Neural progenitor cell (in vitro differentiated cells): ENCODE results near the gene PER1. TPM values are rescaled to one million over a fixed set of nuclear protein-coding genes. Genes with fewer than 3 reads are reported as not detected.

Experiments used
- DNase-seq: peaks from one replicate; pipeline ENCODE4 v3.0.0-alpha.2; 2016; ENCODE audit warnings: low spot score
- H2AFZ ChIP-seq: fragments of 200-600 bp; sonication (generic); replicated peaks from 2 replicates; pipeline ENCODE4 v1.6.1; 2016; ENCODE audit warnings: antibody characterized with exemption
- H3F3A ChIP-seq: fragments of 200-600 bp; sonication (generic); 2 replicates; pipeline ENCODE4 v1.6.1; 2016; ENCODE audit warnings: antibody characterized with exemption, low read depth
- H3K27ac ChIP-seq: fragments of 200-600 bp; sonication (generic); 2 replicates; pipeline ENCODE4 v1.5.1; 2016; ENCODE audit warnings: mild to moderate bottlenecking
- H3K27me3 ChIP-seq: fragments of 200-600 bp; sonication (generic); 2 replicates; pipeline ENCODE4 v1.6.1; 2016; ENCODE audit warnings: mild to moderate bottlenecking, moderate library complexity
- H3K36me3 ChIP-seq: fragments of 200-600 bp; sonication (generic); 2 replicates; pipeline ENCODE4 v1.5.1; 2016
- H3K4me1 ChIP-seq: fragments of 200-600 bp; sonication (generic); 2 replicates; pipeline ENCODE4 v1.6.1; 2016; ENCODE audit warnings: mixed run types
- H3K4me2 ChIP-seq: fragments of 200-600 bp; sonication (generic); 2 replicates; pipeline ENCODE4 v1.6.1; 2016
- H3K4me3 ChIP-seq: fragments of 200-600 bp; sonication (generic); 2 replicates; pipeline ENCODE4 v1.5.1; 2016
- H3K79me2 ChIP-seq: fragments of 200-600 bp; sonication (generic); 2 replicates; pipeline ENCODE4 v1.6.1; 2016; ENCODE audit warnings: low read depth
- H3K9ac ChIP-seq: fragments of 200-600 bp; sonication (generic); 2 replicates; pipeline ENCODE4 v1.6.1; 2016
- H3K9me3 ChIP-seq: fragments of 200-600 bp; sonication (generic); 2 replicates; pipeline ENCODE4 v1.5.1; 2016; ENCODE audit warnings: low read depth
- H4K20me1 ChIP-seq: fragments of 200-600 bp; sonication (generic); 2 replicates; pipeline ENCODE4 v1.6.1; 2016; ENCODE audit warnings: low read depth
- H3K27ac Mint-ChIP-seq: 3 replicates; pipeline ENCODE4 v1.8.0; 2021; ENCODE audit warnings: mixed read lengths
- H3K27me3 Mint-ChIP-seq: 2 replicates; pipeline ENCODE4 v1.8.0; 2022; ENCODE audit warnings: low read depth, mild to moderate bottlenecking, inconsistent platforms, moderate library complexity, mixed read lengths; ENCODE audit not compliant: insufficient read depth
- H3K36me3 Mint-ChIP-seq: 3 replicates; pipeline ENCODE4 v1.8.0; 2021; ENCODE audit warnings: mixed read lengths
- H3K4me1 Mint-ChIP-seq: 3 replicates; pipeline ENCODE4 v1.8.0; 2021; ENCODE audit warnings: mixed read lengths
- H3K4me3 Mint-ChIP-seq: 3 replicates; pipeline ENCODE4 v1.8.0; 2021; ENCODE audit warnings: mild to moderate bottlenecking, moderate library complexity, mixed read lengths
- H3K9me3 Mint-ChIP-seq: 3 replicates; pipeline ENCODE4 v1.8.0; 2020; ENCODE audit warnings: mixed read lengths
- EZH2 ChIP-seq: fragments of 200-600 bp; sonication (generic); IDR thresholded peaks from 2 replicates; pipeline ENCODE4 v1.6.1; 2017; ENCODE audit warnings: antibody characterized with exemption, mild to moderate bottlenecking, moderate library complexity
- EZH2phosphoT487 ChIP-seq: fragments of 200-600 bp; sonication (generic); IDR thresholded peaks from 2 replicates; pipeline ENCODE4 v1.6.1; 2017; ENCODE audit warnings: antibody characterized with exemption
- total RNA-seq: library from RNA; depleted of rRNA; stranded (reverse); fragments of >200 nt; gene quantifications from 2 replicates; pipeline ENCODE4 v1.2.3, GENCODE V29; 2015; ENCODE audit warnings: low replicate concordance
- TF ChIP-seq, protein P1 (sequence below): fragments of 200-600 bp; sonication (generic); IDR thresholded peaks from 2 replicates; pipeline ENCODE4 v1.5.1; 2017; ENCODE audit warnings: antibody characterized with exemption, mild to moderate bottlenecking

PER1 gene
- total RNA-seq, 1 donor from 2014 or later: 3.2 TPM

GRCh38 chr17:8142887-8143580 lies 9.2 kb downstream of the PER1 start:
- H3K4me1 Mint-ChIP-seq: no peaks in the 10 kb centered on the region
- no peak overlapping the region for H3K27ac Mint-ChIP-seq
- Histone ChIP-seq H3K4me3 (no peak overlapping the region), H3K79me2 (no peaks in the 10 kb centered on the region), H2AFZ (no peak overlapping the region), H4K20me1 (peaks cover 7% of the 10 kb centered on the region), H3K27ac (no peak overlapping the region), H3K36me3 (no peaks in the 10 kb centered on the region), H3K9ac (no peak overlapping the region), H3K9me3 (no peaks in the 10 kb centered on the region), H3K4me2 (no peak overlapping the region), H3K4me1 (no peaks in the 10 kb centered on the region), H3F3A (peaks cover 18% of the 10 kb centered on the region), H3K27me3 (no peaks in the 10 kb centered on the region)
- H3K4me3 Mint-ChIP-seq: no peak overlapping the region
- DNase-seq: no peak
- H3K36me3 Mint-ChIP-seq: peaks cover 24% of the 10 kb centered on the region
- peaks cover 5% of the 10 kb centered on the region for H3K27me3 Mint-ChIP-seq
- H3K9me3 Mint-ChIP-seq: no peaks in the 10 kb centered on the region
- TF ChIP-seq EZH2: no peak
- TF ChIP-seq, protein P1, sequence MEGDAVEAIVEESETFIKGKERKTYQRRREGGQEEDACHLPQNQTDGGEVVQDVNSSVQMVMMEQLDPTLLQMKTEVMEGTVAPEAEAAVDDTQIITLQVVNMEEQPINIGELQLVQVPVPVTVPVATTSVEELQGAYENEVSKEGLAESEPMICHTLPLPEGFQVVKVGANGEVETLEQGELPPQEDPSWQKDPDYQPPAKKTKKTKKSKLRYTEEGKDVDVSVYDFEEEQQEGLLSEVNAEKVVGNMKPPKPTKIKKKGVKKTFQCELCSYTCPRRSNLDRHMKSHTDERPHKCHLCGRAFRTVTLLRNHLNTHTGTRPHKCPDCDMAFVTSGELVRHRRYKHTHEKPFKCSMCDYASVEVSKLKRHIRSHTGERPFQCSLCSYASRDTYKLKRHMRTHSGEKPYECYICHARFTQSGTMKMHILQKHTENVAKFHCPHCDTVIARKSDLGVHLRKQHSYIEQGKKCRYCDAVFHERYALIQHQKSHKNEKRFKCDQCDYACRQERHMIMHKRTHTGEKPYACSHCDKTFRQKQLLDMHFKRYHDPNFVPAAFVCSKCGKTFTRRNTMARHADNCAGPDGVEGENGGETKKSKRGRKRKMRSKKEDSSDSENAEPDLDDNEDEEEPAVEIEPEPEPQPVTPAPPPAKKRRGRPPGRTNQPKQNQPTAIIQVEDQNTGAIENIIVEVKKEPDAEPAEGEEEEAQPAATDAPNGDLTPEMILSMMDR: no peak
- TF ChIP-seq EZH2phosphoT487: no peak

GRCh38 chr17:8142158-8142886 lies 9.9 kb downstream of the PER1 start:
- H3K4me2 ChIP-seq: no peak overlapping the region
- H4K20me1 ChIP-seq: peaks cover 7% of the 10 kb centered on the region
- H3F3A ChIP-seq: peaks cover 25% of the 10 kb centered on the region
- H3K4me3 ChIP-seq: no peak overlapping the region
- H3K79me2 ChIP-seq: no peaks in the 10 kb centered on the region
- Mint-ChIP-seq H3K27me3 (peaks cover 5% of the 10 kb centered on the region), H3K4me1 (no peaks in the 10 kb centered on the region), H3K4me3 (peak overlapping the region; percentile 27), H3K9me3 (no peaks in the 10 kb centered on the region), H3K27ac (no peak overlapping the region), H3K36me3 (peaks cover 24% of the 10 kb centered on the region)
- H3K9me3 ChIP-seq: no peaks in the 10 kb centered on the region
- peaks cover 5% of the 10 kb centered on the region for H3K27me3 ChIP-seq
- TF ChIP-seq EZH2phosphoT487 (no peak), EZH2 (no peak)
- TF ChIP-seq, protein P1: no peak
- no peaks in the 10 kb centered on the region for H3K4me1 ChIP-seq
- no peak for DNase-seq
- no peaks in the 10 kb centered on the region for H3K36me3 ChIP-seq
- no peak overlapping the region for H3K27ac ChIP-seq
- no peak overlapping the region for H2AFZ ChIP-seq
- no peak overlapping the region for H3K9ac ChIP-seq

GRCh38 chr17:8141741-8142140 lies 10.5 kb downstream of the PER1 start:
- Mint-ChIP-seq H3K4me1 (peaks cover 1% of the 10 kb centered on the region), H3K27ac (no peak overlapping the region), H3K9me3 (no peaks in the 10 kb centered on the region), H3K27me3 (peaks cover 7% of the 10 kb centered on the region), H3K36me3 (peaks cover 21% of the 10 kb centered on the region), H3K4me3 (peak overlapping the region; percentile 27)
- peaks cover 7% of the 10 kb centered on the region for H4K20me1 ChIP-seq
- no peak overlapping the region for H3K9ac ChIP-seq
- no peak overlapping the region for H2AFZ ChIP-seq
- H3K79me2 ChIP-seq: no peaks in the 10 kb centered on the region
- H3K27ac ChIP-seq: no peak overlapping the region
- DNase-seq: no peak
- no peak overlapping the region for H3K4me2 ChIP-seq
- TF ChIP-seq, protein P1: no peak
- TF ChIP-seq EZH2 (no peak), EZH2phosphoT487 (no peak)
- H3K4me1 ChIP-seq: no peaks in the 10 kb centered on the region
- H3K27me3 ChIP-seq: peaks cover 11% of the 10 kb centered on the region
- H3K4me3 ChIP-seq: no peak overlapping the region
- H3K9me3 ChIP-seq: no peaks in the 10 kb centered on the region
- peaks cover 27% of the 10 kb centered on the region for H3F3A ChIP-seq
- no peaks in the 10 kb centered on the region for H3K36me3 ChIP-seq
